GM12873 (cell line): ENCODE measurements around the gene SNX19.

Source experiments
- TF ChIP-seq, protein P1 (sequence below): IDR thresholded peaks from 2 replicates; pipeline ENCODE4 v1.5.1; 2012; ENCODE audit warnings: low read depth, mild to moderate bottlenecking, moderate library complexity, low read length, control low read depth; ENCODE audit not compliant: insufficient read depth; ENCODE audit errors: missing control alignments

SNX19 gene

DNA sequence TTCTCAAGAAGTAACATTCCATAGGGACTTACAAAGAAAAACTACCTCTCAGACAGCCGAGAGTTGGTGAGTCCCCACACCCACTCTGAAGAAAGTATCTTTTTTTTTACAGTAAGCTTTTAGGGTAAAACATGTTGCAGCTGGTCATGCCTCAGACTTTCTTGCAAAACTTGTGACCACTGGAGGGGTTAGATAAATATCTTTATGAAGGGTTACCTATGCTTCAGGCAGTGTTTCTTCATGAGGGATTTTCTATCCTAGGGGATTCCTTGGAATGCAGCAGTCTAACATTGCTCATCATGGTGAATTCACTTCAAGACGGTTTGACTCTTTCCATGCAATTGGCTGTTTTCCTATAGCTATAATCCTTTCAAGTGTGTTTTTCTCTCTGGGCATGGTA, 20.8 kb upstream of the SNX19 start:
- TF ChIP-seq, protein P1, sequence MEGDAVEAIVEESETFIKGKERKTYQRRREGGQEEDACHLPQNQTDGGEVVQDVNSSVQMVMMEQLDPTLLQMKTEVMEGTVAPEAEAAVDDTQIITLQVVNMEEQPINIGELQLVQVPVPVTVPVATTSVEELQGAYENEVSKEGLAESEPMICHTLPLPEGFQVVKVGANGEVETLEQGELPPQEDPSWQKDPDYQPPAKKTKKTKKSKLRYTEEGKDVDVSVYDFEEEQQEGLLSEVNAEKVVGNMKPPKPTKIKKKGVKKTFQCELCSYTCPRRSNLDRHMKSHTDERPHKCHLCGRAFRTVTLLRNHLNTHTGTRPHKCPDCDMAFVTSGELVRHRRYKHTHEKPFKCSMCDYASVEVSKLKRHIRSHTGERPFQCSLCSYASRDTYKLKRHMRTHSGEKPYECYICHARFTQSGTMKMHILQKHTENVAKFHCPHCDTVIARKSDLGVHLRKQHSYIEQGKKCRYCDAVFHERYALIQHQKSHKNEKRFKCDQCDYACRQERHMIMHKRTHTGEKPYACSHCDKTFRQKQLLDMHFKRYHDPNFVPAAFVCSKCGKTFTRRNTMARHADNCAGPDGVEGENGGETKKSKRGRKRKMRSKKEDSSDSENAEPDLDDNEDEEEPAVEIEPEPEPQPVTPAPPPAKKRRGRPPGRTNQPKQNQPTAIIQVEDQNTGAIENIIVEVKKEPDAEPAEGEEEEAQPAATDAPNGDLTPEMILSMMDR, result no peak

DNA sequence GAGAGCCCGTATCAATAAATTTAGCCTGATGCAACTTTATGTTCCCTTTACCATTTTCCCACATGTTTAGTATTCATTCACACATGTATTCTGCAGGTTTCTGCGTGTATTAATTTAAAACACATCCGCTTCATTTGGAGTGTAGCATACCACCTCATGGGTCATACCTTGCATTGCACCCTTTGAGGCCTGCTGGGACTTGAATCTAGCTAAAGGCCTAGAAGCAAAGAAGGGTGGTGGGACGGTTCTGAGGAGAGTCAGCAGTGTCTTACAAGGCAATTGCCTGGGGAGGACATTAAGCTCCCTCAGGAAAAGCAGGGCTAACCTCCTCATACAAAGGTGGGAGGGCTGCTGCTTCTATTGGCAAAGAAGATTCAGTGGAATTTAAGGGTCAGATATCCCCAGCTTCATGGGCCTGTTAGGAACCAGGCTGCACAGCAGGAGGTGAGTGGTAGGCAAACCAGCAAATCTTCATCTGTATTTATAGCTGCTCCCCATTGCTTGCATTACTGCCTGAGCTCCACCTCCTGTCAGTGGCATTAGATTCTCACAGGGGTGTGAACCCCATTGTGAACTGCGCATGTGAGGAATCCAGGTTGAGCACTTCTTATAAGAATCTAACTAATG, 15.9 kb upstream of the SNX19 start:
- TF ChIP-seq, protein P1, result no peak

DNA sequence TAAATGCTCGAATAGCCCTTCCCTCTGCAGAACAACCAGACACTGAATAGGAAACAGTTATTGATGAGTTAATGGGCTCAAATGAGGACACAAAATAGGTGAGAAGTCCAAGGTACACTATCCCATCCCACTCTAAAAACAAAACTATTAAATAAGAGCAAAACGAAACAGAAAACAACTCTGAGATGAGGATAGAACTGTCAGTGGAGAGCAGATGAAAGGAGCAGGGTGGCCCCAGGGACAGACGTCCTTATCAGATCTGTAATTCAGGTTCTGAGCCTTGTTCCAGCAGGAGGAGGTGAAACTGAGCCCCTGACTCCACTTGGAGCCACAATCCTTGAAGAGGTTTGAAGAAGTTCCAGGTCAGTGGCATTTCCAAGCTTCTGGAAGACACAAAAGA, 8.5 kb upstream of the SNX19 start:
- TF ChIP-seq, protein P1, result no peak

DNA sequence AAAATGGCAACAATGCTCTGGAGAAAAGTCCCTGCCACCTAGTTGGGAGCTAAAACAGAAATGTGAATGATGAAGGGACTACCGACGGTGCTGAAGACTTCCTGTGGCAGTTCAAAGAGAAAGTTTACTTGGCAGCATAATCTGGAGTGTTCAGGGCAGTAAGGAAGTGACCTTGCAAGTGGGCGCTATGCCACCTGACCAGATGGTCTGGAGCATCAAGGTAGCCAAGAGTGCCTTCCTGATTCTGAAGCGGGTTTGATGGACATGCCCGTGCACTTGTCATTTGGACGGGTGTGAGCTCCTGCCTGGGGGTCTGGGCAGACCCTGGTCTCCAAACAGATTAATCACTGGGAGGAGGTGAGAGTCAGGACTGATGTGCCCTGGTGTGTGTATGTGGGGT, 1.8 kb upstream of the SNX19 start:
- TF ChIP-seq, protein P1, result no peak

DNA sequence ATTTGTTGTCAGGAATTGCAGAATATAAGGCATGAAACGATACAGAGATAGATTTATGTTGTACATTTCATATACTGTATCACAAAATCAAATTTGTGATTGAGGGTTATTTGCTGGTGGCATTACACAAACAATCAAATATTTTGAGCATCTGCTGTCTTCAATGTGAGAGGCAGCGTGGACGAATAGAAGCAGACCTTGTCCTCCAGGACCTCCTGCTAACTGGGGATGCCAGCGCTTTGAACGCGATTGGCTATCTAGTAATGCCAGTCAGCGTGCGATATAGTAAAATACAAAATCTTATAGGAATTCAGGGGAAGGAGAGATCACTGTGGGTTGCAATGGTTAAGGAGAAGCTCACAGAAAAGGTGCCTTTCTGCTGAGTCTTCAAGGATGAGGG, 631 bp upstream of the SNX19 start:
- TF ChIP-seq, protein P1, result no peak

DNA sequence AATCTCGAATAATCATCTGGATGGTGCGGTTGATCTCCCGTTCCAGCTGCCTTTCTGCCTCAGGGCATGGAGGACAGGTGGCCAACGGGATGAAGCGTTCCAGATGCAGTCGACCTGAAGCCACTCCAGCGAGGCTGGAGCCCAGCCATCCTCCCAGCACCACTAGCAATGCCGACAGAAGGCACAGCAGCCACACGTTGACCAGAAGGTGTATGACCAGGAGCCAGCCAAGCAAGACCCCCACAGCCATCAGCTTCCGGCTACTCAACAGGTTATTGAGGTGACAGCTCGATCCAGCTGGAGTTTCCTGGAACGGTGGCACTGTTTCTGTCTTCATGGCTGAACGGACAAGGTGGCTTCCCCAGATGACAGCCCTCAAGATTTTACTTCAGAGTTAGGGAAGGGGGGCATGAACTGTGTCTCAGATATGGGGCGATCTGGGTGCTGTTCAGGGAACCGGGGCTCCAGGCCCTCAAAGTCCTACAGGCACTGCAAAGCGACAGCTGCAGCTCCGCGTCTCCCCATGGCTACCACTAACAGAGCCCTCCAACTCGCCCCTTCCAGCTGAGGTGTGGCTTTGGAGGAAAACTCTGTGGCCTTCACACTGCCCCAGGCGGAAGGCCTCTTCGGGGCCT, 559 bp downstream of the SNX19 start:
- TF ChIP-seq, protein P1, result no peak

DNA sequence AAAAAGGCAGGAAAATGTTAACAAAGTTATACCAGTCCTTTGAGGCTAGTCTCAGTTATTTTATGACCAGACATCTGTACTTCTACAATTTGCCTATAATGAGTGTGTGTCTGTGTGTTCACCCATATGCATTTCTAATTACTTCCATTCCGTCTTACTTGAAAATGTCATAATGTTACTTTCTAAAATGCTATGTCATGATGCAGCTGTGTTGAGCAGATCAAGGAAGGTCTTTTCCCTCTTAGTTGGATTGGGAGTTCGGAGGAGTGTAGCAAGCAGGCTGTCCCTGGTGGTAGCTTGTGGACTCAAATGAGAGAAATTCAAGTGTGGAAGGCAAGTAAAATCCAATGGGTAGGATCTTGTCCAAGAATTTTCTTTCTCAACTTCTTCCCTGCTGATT, 3.0 kb downstream of the SNX19 start:
- TF ChIP-seq, protein P1, result no peak
